HG03457 (cell line): Measurements from ENCODE around the gene SRSF4.

Source experiments
- ATAC-seq: cut with Tn5 transposase; IDR thresholded peaks from one replicate; pipeline ENCODE4 v1.9.1; 2021; ENCODE audit warnings: moderate number of reproducible peaks; ENCODE audit not compliant: unreplicated experiment

Gene SRSF4

DNA sequence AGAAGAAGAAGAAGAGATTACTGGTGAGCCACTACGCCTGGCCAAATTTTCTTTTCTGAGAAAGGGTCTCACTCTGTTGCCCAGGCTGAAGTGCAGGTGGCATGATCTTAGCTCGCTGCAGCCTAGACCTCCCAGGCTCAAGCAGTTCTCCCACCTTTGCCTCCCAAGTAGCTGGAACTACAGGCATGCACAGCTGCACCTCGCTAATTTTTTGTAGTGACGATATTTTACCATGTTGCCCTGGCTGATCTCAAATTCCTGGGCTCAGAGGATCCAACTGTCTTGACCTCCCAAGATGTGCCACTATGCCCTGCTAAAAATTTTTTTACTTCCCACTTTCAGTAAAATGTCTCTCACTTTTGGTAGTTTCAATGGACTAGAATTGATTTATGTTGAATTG is 82.4 kb downstream of the SRSF4 start:
- ATAC-seq = no peak
